HepG2 (cell line): ENCODE data around the gene AHCY. TPM values are rescaled to one million over a fixed set of nuclear protein-coding genes. Genes with fewer than 3 reads are reported as not detected.
A peak's percentile ranks its signal among the peaks of the same experiment; 100 is the strongest.

ENCODE experiments used
- CBX1 ChIP-seq: IDR thresholded peaks from one replicate; pipeline ENCODE4 v1.6.1; 2016; ENCODE audit warnings: antibody characterized with exemption, low read depth
- ELF3 ChIP-seq: IDR thresholded peaks from 2 replicates; pipeline ENCODE4 v1.6.1; 2016; ENCODE audit warnings: missing genetic modification reagents, missing compliant biosample characterization
- FOXM1 ChIP-seq: sonication (generic); formaldehyde crosslinking; IDR thresholded peaks from 2 replicates; pipeline ENCODE4 v1.5.0; 2020; ENCODE audit warnings: missing genetic modification reagents
- HOXD1 ChIP-seq: sonication (generic); formaldehyde crosslinking; IDR thresholded peaks from 2 replicates; pipeline ENCODE4 v1.5.0; 2020; ENCODE audit warnings: missing genetic modification reagents
- KAT7 ChIP-seq: IDR thresholded peaks from 2 replicates; pipeline ENCODE4 v1.6.1; 2018; ENCODE audit warnings: borderline replicate concordance, missing compliant biosample characterization
- KDM4B ChIP-seq: sonication (generic); formaldehyde crosslinking; IDR thresholded peaks from 2 replicates; pipeline ENCODE4 v1.4.0; 2020; ENCODE audit warnings: missing genetic modification reagents
- MEF2D ChIP-seq: sonication (generic); formaldehyde crosslinking; IDR thresholded peaks from 2 replicates; pipeline ENCODE4 v1.5.1; 2020; ENCODE audit warnings: mild to moderate bottlenecking, missing genetic modification reagents
- MEIS1 ChIP-seq: sonication (generic); formaldehyde crosslinking; IDR thresholded peaks from 2 replicates; pipeline ENCODE4 v1.9.0; 2021; ENCODE audit warnings: mild to moderate bottlenecking, missing genetic modification reagents, moderate library complexity, borderline replicate concordance
- MLLT10 ChIP-seq: sonication (generic); formaldehyde crosslinking; IDR thresholded peaks from 2 replicates; pipeline ENCODE4 v1.4.0; 2020; ENCODE audit warnings: missing genetic modification reagents
- NKX3-1 ChIP-seq: sonication (generic); formaldehyde crosslinking; IDR thresholded peaks from 2 replicates; pipeline ENCODE4 v1.5.0; 2020; ENCODE audit warnings: missing genetic modification reagents
- PLRG1 ChIP-seq: fragments of 450-650 bp; conservative IDR thresholded peaks from 2 replicates; pipeline ENCODE4 v1.6.1; 2016
- ZC3H13 ChIP-seq: sonication (generic); formaldehyde crosslinking; IDR thresholded peaks from 2 replicates; pipeline ENCODE4 v1.8.1; 2023; ENCODE audit warnings: mild to moderate bottlenecking, missing genetic modification reagents, moderate library complexity
- ZNF180 ChIP-seq: sonication (generic); formaldehyde crosslinking; IDR thresholded peaks from 2 replicates; pipeline ENCODE4 v1.4.0; 2020; ENCODE audit warnings: low read depth, missing genetic modification reagents, borderline replicate concordance
- ZNF253 ChIP-seq: sonication (generic); formaldehyde crosslinking; IDR thresholded peaks from 2 replicates; pipeline ENCODE4 v1.8.0; 2022; ENCODE audit warnings: mild to moderate bottlenecking, missing genetic modification reagents, borderline replicate concordance
- ZNF430 ChIP-seq: sonication (generic); formaldehyde crosslinking; IDR thresholded peaks from 2 replicates; pipeline ENCODE4 v1.9.0; 2021; ENCODE audit warnings: mild to moderate bottlenecking, missing genetic modification reagents
- ZNF468 ChIP-seq: sonication (generic); formaldehyde crosslinking; IDR thresholded peaks from 2 replicates; pipeline ENCODE4 v1.8.0; 2022; ENCODE audit warnings: mild to moderate bottlenecking, moderate library complexity, missing genetic modification reagents
- ZNF564 ChIP-seq: sonication (generic); formaldehyde crosslinking; IDR thresholded peaks from 2 replicates; pipeline ENCODE4 v1.8.1; 2023; ENCODE audit warnings: mild to moderate bottlenecking, missing genetic modification reagents
- ZNF577 ChIP-seq: sonication (generic); formaldehyde crosslinking; IDR thresholded peaks from 2 replicates; pipeline ENCODE4 v1.4.0; 2020; ENCODE audit warnings: mild to moderate bottlenecking, low read depth, missing genetic modification reagents, borderline replicate concordance
- ZNF670 ChIP-seq: sonication (generic); formaldehyde crosslinking; IDR thresholded peaks from 2 replicates; pipeline ENCODE4 v1.8.0; 2022; ENCODE audit warnings: mild to moderate bottlenecking, missing genetic modification reagents, borderline replicate concordance
- ZNF749 ChIP-seq: sonication (generic); formaldehyde crosslinking; IDR thresholded peaks from 2 replicates; pipeline ENCODE4 v1.8.0; 2022; ENCODE audit warnings: mild to moderate bottlenecking, missing genetic modification reagents, moderate library complexity, borderline replicate concordance
- ZSCAN12 ChIP-seq: sonication (generic); formaldehyde crosslinking; IDR thresholded peaks from 2 replicates; pipeline ENCODE4 v1.9.0; 2021; ENCODE audit warnings: mild to moderate bottlenecking, missing genetic modification reagents
- ZSCAN22 ChIP-seq: sonication (generic); formaldehyde crosslinking; IDR thresholded peaks from 2 replicates; pipeline ENCODE4 v1.4.0; 2020; ENCODE audit warnings: mild to moderate bottlenecking, missing genetic modification reagents
- polyA plus RNA-seq, 8 experiments: library from polyadenylated mRNA; depleted of rRNA in 3 of 8; stranded (reverse) in 7 of 8; unstranded in 1 of 8; fragments of >200 nt; fragmentation: Illumina TruSeq in 4 of 8; extraction: Trizol in 4 of 8; gene quantifications; 2 replicates each; pipeline versions ENCODE4 v1.2.1 to v1.2.3, GENCODE V29; 2011 to 2016; ENCODE audit warnings: low read depth in 4 of 8, missing spikeins in 1 of 8, mixed read lengths in 1 of 8; ENCODE audit not compliant: insufficient read depth in 1 of 8
- total RNA-seq, 5 experiments: library from RNA; depleted of rRNA; stranded (reverse); fragments of >200 nt; fragmentation: Illumina TruSeq; extraction: Trizol; gene quantifications; 2 replicates each; pipeline ENCODE4 v1.2.3, GENCODE V29; 2016; ENCODE audit warnings: low read depth in 1 of 5
- TF ChIP-seq, protein P1 (sequence below): sonication (generic); formaldehyde crosslinking; IDR thresholded peaks from 2 replicates; pipeline ENCODE4 v1.4.0; 2020; ENCODE audit warnings: missing genetic modification reagents
- TF ChIP-seq, protein P2 (sequence below): sonication (generic); formaldehyde crosslinking; IDR thresholded peaks from 2 replicates; pipeline ENCODE4 v1.4.0; 2020; ENCODE audit warnings: missing genetic modification reagents, mild to moderate bottlenecking, borderline replicate concordance
- TF ChIP-seq, protein P3 (sequence below): sonication (generic); formaldehyde crosslinking; IDR thresholded peaks from 2 replicates; pipeline ENCODE4 v1.5.0; 2020; ENCODE audit warnings: missing genetic modification reagents

The AHCY gene
- total and polyA plus RNA-seq, 2 of the 13 experiments (the other 11 are each of a cell fraction or from before 2014, with no cell fraction given): 407 to 419 TPM

DNA sequence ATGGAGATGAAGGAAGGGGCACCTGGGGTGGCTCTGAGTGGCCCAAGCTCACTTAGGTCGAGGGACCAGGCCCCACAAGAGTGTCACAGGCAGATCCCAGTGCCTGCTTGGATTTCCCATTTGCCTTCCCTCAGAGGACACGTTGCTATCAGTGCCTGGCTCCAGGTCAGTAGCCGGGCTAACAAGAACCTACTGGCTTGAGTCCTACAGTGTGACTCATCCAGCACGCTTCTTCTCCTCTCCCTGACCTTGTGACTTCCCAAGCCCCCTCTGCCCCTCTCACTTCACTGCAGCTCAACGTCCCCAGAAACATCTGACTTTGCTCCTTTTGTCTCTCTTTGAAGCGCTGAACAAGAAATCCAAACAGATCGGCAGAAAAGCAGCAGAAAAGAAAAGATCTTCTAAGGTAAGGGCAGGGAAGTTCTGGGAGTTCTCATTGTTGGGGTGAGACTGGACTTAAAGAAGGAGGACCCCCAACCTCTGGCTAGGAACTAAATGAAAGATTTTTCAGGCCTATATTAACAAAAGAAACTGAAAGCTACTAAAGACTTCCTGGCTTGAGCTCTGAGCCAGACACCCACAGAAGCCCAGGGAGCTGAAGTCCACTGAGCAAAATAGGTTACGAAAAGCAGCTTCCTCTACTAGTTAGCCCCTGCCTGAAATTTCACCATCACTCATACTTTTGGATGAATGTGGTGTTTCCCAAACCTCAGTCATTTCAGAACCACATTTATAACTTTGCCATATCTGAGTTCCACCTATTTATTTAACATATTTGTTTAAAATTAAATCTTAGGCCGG lies 40.5 kb downstream of the AHCY start (continued):
- TF ChIP-seq MLLT10 (no peak), FOXM1 (no peak), NKX3-1 (CRISPR knock-in tag) (no peak), ZSCAN12 (CRISPR knock-in tag) (no peak), ZNF564 (CRISPR knock-in tag) (no peak), PLRG1 (no peak), ZNF749 (no peak), MEIS1 (CRISPR knock-in tag) (0 out of 2 replicates have a peak, but pooled peaks have one; percentile 57), ZNF253 (CRISPR knock-in tag) (no peak), CBX1 (no peak), ZC3H13 (CRISPR knock-in tag) (0 out of 2 replicates have a peak, but pooled peaks have one; percentile 42), ZNF577 (no peak), ZNF468 (CRISPR knock-in tag) (no peak), KDM4B (CRISPR knock-in tag) (no peak), ZNF430 (CRISPR knock-in tag) (no peak), ZNF670 (0 out of 2 replicates have a peak, but pooled peaks have one; percentile 49), HOXD1 (CRISPR knock-in tag) (no peak), ZNF180 (no peak), MEF2D (CRISPR knock-in tag) (no peak), ELF3 (CRISPR knock-in tag) (no peak), ZSCAN22 (CRISPR knock-in tag) (no peak), KAT7 (no peak)
- TF ChIP-seq, protein P1, sequence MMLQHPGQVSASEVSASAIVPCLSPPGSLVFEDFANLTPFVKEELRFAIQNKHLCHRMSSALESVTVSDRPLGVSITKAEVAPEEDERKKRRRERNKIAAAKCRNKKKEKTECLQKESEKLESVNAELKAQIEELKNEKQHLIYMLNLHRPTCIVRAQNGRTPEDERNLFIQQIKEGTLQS (CRISPR knock-in tag): peak; percentile 36; the same call in 1 of the 2 replicates
- TF ChIP-seq, protein P2, sequence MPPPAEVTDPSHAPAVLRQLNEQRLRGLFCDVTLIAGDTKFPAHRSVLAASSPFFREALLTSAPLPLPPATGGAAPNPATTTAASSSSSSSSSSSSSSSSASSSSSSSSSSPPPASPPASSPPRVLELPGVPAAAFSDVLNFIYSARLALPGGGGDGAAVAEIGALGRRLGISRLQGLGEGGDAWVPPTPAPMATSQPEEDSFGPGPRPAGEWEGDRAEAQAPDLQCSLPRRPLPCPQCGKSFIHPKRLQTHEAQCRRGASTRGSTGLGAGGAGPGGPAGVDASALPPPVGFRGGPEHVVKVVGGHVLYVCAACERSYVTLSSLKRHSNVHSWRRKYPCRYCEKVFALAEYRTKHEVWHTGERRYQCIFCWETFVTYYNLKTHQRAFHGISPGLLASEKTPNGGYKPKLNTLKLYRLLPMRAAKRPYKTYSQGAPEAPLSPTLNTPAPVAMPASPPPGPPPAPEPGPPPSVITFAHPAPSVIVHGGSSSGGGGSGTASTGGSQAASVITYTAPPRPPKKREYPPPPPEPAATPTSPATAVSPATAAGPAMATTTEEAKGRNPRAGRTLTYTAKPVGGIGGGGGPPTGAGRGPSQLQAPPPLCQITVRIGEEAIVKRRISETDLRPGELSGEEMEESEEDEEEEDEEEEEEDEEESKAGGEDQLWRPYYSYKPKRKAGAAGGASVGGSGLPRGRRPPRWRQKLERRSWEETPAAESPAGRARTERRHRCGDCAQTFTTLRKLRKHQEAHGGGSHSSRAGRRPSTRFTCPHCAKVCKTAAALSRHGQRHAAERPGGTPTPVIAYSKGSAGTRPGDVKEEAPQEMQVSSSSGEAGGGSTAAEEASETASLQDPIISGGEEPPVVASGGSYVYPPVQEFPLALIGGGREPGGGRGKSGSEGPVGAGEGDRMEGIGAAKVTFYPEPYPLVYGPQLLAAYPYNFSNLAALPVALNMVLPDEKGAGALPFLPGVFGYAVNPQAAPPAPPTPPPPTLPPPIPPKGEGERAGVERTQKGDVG (CRISPR knock-in tag): no peak
- TF ChIP-seq, protein P3, sequence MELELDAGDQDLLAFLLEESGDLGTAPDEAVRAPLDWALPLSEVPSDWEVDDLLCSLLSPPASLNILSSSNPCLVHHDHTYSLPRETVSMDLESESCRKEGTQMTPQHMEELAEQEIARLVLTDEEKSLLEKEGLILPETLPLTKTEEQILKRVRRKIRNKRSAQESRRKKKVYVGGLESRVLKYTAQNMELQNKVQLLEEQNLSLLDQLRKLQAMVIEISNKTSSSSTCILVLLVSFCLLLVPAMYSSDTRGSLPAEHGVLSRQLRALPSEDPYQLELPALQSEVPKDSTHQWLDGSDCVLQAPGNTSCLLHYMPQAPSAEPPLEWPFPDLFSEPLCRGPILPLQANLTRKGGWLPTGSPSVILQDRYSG (CRISPR knock-in tag): no peak
